AG04449 (cell line): ENCODE measurements around the gene RAMP1.
"Not testable (repeated sequence)": the region's sequence is repeated elsewhere in the genome, so short reads cannot be mapped to it uniquely, and the experiment has no call there.

ENCODE experiments used
- CTCF ChIA-PET: fragments of 350-600 bp; formaldehyde crosslinking; extraction: SDS; loops from one replicate; lab custom pipeline; 2021; ENCODE audit warnings: antibody characterized with exemption; lab: Yijun Ruan, JAX
- POLR2A ChIA-PET: fragments of 400-600, 350-600 bp; formaldehyde crosslinking; extraction: SDS; loops from one replicate; lab custom pipeline; 2020; ENCODE audit warnings: antibody characterized with exemption, inconsistent platforms; lab: Yijun Ruan, JAX
- DNase-seq: peaks from one replicate; pipeline ENCODE4 v3.0.0-alpha.2; 2010; ENCODE audit warnings: low read depth, low spot score
- H3K4me3 ChIP-seq: 2 replicates; pipeline ENCODE4 v1.5.1; 2011; ENCODE audit warnings: low read depth, mild to moderate bottlenecking, control low read depth, low read length
- CTCF ChIP-seq: IDR thresholded peaks from one replicate; pipeline ENCODE4 v1.5.1; 2011; ENCODE audit warnings: mild to moderate bottlenecking, moderate library complexity, low read length, control low read depth, inconsistent platforms; ENCODE audit not compliant: insufficient read depth; ENCODE audit errors: missing control alignments

RAMP1 gene

GRCh38 chr2:237864940-237865622 lies 5.7 kb downstream of the RAMP1 start:
- no peak for TF ChIP-seq CTCF
- ChIA-PET POLR2A (no interaction called here), CTCF (no interaction called here)
- no peak overlapping the region for H3K4me3 ChIP-seq
- no peak for DNase-seq

- H3K4me3 ChIP-seq: no peak overlapping the region
- POLR2A ChIA-PET: no interaction called here
- TF ChIP-seq CTCF: peak; percentile 9
- no peak for DNase-seq
- CTCF ChIA-PET: interaction anchor here (1.0 to 3.5 kb wide), 3 partner anchors 9 to 398 kb away, joined by 3 to 15 read pairs (median 3); no protein-coding TSS in a partner anchor
These were observed 6.2 kb downstream of the RAMP1 start for GRCh38 chr2:237865623-237866041.

GRCh38 chr2:237866101-237866621 lies 6.7 kb downstream of the RAMP1 start:
- CTCF ChIA-PET: interaction anchor here (1.0 to 3.5 kb wide), 5 partner anchors 8 to 399 kb away, joined by 3 to 15 read pairs (median 3); no protein-coding TSS in a partner anchor
- POLR2A ChIA-PET: interaction anchor here (0.8 kb wide), 1 partner anchor 11 kb away, joined by 3 read pairs; no protein-coding TSS in a partner anchor
- no peak overlapping the region for H3K4me3 ChIP-seq
- no peak for DNase-seq
- no peak for TF ChIP-seq CTCF

- no peak overlapping the region for H3K4me3 ChIP-seq
- no peak for TF ChIP-seq CTCF
- CTCF ChIA-PET: interaction anchor here (1.0 to 3.5 kb wide), 2 partner anchors 56 to 396 kb away, joined by 3 to 15 read pairs; no protein-coding TSS in a partner anchor
- no peak for DNase-seq
- POLR2A ChIA-PET: no interaction called here
These were observed 8.0 kb downstream of the RAMP1 start for GRCh38 chr2:237867465-237867864.

GRCh38 chr2:237868074-237868473 lies 8.7 kb downstream of the RAMP1 start:
- POLR2A ChIA-PET, H3K4me3 ChIP-seq, DNase-seq: not testable (repeated sequence)
- CTCF ChIA-PET: interaction anchor here (1.0 to 3.5 kb wide), 2 partner anchors 55 to 395 kb away, joined by 3 to 15 read pairs; no protein-coding TSS in a partner anchor

GRCh38 chr2:237868631-237869342 lies 9.4 kb downstream of the RAMP1 start:
- ChIA-PET CTCF (interaction anchor here (3.5 kb wide), 1 partner anchor 55 kb away, joined by 15 read pairs; no protein-coding TSS in a partner anchor), POLR2A (no interaction called here)
- no peak for DNase-seq
- H3K4me3 ChIP-seq: no peak overlapping the region
- TF ChIP-seq CTCF: no peak
